H9 (cell line): Measurements from ENCODE around the gene ANO3. TPM values are rescaled to one million over a fixed set of nuclear protein-coding genes. Genes with fewer than 3 reads are reported as not detected.

Experiments
- DNase-seq: peaks from one replicate; pipeline ENCODE4 v3.0.0-alpha.2; 2017
- H2AFZ ChIP-seq: one replicate; pipeline ENCODE4 v1.6.1; 2013; ENCODE audit warnings: mild to moderate bottlenecking, low read length, control low read depth, moderate library complexity
- H2AK5ac ChIP-seq: 2 replicates; pipeline ENCODE4 v1.6.1; 2013; ENCODE audit warnings: low read length, control low read depth, mixed read lengths; ENCODE audit not compliant: insufficient read length
- H2BK120ac ChIP-seq: one replicate; pipeline ENCODE4 v1.6.1; 2013; ENCODE audit warnings: low read depth, mild to moderate bottlenecking, low read length, control low read depth, inconsistent platforms; ENCODE audit not compliant: poor library complexity, severe bottlenecking
- H2BK12ac ChIP-seq: 2 replicates; pipeline ENCODE4 v1.6.1; 2013; ENCODE audit warnings: low read length, control low read depth, mixed read lengths, low read depth; ENCODE audit not compliant: insufficient read length
- H2BK15ac ChIP-seq: 2 replicates; pipeline ENCODE4 v1.6.1; 2013; ENCODE audit warnings: low read depth, low read length, control low read depth
- H2BK20ac ChIP-seq: one replicate; pipeline ENCODE4 v1.6.1; 2013; ENCODE audit warnings: low read depth, mild to moderate bottlenecking, low read length, control low read depth, inconsistent platforms; ENCODE audit not compliant: poor library complexity, severe bottlenecking
- H2BK5ac ChIP-seq: 2 replicates; pipeline ENCODE4 v1.6.1; 2013; ENCODE audit warnings: low read length, control low read depth, mixed read lengths; ENCODE audit not compliant: insufficient read length
- H3K14ac ChIP-seq: 2 replicates; pipeline ENCODE4 v1.6.1; 2013; ENCODE audit warnings: low read length, control low read depth; ENCODE audit not compliant: insufficient read depth
- H3K18ac ChIP-seq: 2 replicates; pipeline ENCODE4 v1.6.1; 2013; ENCODE audit warnings: low read depth, mild to moderate bottlenecking, mixed read lengths, low read length, control low read depth; ENCODE audit not compliant: insufficient read length
- H3K23ac ChIP-seq: 2 replicates; pipeline ENCODE4 v1.6.1; 2013; ENCODE audit warnings: low read length, control low read depth, mixed read lengths, low read depth; ENCODE audit not compliant: insufficient read length
- H3K23me2 ChIP-seq: 2 replicates; pipeline ENCODE4 v1.6.1; 2013; ENCODE audit warnings: low read depth, mild to moderate bottlenecking, mixed read lengths, low read length, control low read depth; ENCODE audit not compliant: insufficient read length, poor library complexity, severe bottlenecking
- H3K27ac ChIP-seq: 2 replicates; pipeline ENCODE4 v1.5.1; 2013; ENCODE audit warnings: low read length, control low read depth, mixed read lengths, low read depth; ENCODE audit not compliant: insufficient read length
- H3K27me3 ChIP-seq: 2 replicates; pipeline ENCODE4 v1.6.1; 2013; ENCODE audit warnings: low read length, control low read depth, inconsistent platforms; ENCODE audit not compliant: insufficient read depth
- H3K4ac ChIP-seq: 2 replicates; pipeline ENCODE4 v1.6.1; 2013; ENCODE audit warnings: low read depth, mild to moderate bottlenecking, control low read depth, inconsistent platforms, low read length, moderate library complexity
- H3K4me1 ChIP-seq: 2 replicates; pipeline ENCODE4 v1.6.1; 2013; ENCODE audit warnings: low read length, control low read depth, inconsistent platforms; ENCODE audit not compliant: insufficient read depth
- H3K4me2 ChIP-seq: 2 replicates; pipeline ENCODE4 v1.6.1; 2013; ENCODE audit warnings: low read length, control low read depth, mixed read lengths; ENCODE audit not compliant: insufficient read length, insufficient read depth
- H3K56ac ChIP-seq: 2 replicates; pipeline ENCODE4 v1.6.1; 2013; ENCODE audit warnings: low read depth, mild to moderate bottlenecking, mixed read lengths, low read length, control low read depth; ENCODE audit not compliant: insufficient read length
- H3K79me1 ChIP-seq: 2 replicates; pipeline ENCODE4 v1.6.1; 2013; ENCODE audit warnings: low read depth, mild to moderate bottlenecking, moderate library complexity, low read length, control low read depth, inconsistent platforms; ENCODE audit not compliant: insufficient read depth, poor library complexity, severe bottlenecking
- H3K79me2 ChIP-seq: 2 replicates; pipeline ENCODE4 v1.6.1; 2013; ENCODE audit warnings: low read length, control low read depth, inconsistent platforms; ENCODE audit not compliant: insufficient read depth
- H3K9ac ChIP-seq: 2 replicates; pipeline ENCODE4 v1.6.1; 2013; ENCODE audit warnings: low read length, control low read depth, mixed read lengths; ENCODE audit not compliant: insufficient read length; ENCODE audit errors: extremely low read depth
- H3K9me3 ChIP-seq: one replicate; pipeline ENCODE4 v1.6.1; 2013; ENCODE audit warnings: low read depth, low read length, inconsistent platforms; ENCODE audit not compliant: control insufficient read depth
- H3T11ph ChIP-seq: one replicate; pipeline ENCODE4 v1.6.1; 2013; ENCODE audit warnings: mild to moderate bottlenecking, low read length, control low read depth, inconsistent platforms
- H4K20me1 ChIP-seq: one replicate; pipeline ENCODE4 v1.6.1; 2013; ENCODE audit not compliant: control insufficient read depth, insufficient read length, insufficient read depth
- H4K5ac ChIP-seq: 2 replicates; pipeline ENCODE4 v1.6.1; 2013; ENCODE audit warnings: low read depth, mild to moderate bottlenecking, mixed read lengths, low read length, control low read depth; ENCODE audit not compliant: insufficient read length
- H4K8ac ChIP-seq: replicated peaks from 2 replicates; pipeline ENCODE4 v1.6.1; 2013; ENCODE audit warnings: low read length, control low read depth, mixed read lengths, low read depth; ENCODE audit not compliant: insufficient read length
- H4K91ac ChIP-seq: 2 replicates; pipeline ENCODE4 v1.6.1; 2013; ENCODE audit warnings: low read depth, mild to moderate bottlenecking, moderate library complexity, mixed read lengths, low read length, control low read depth; ENCODE audit not compliant: insufficient read length
- H3K27ac Mint-ChIP-seq, 3 experiments: 2 replicates in 2 of 3; 3 replicates in 1 of 3; pipeline ENCODE4 v1.8.0; 2020 to 2021; ENCODE audit warnings: mixed read lengths in 3 of 3, mild to moderate bottlenecking in 1 of 3, moderate library complexity in 1 of 3
- H3K27me3 Mint-ChIP-seq: 2 replicates; pipeline ENCODE4 v1.8.0; 2021; ENCODE audit warnings: low read depth, mild to moderate bottlenecking, moderate library complexity, mixed read lengths
- H3K36me3 Mint-ChIP-seq, 3 experiments: 2 replicates in 2 of 3; 3 replicates in 1 of 3; pipeline ENCODE4 v1.8.0; 2020 to 2021; ENCODE audit warnings: low read depth in 3 of 3, mixed read lengths in 3 of 3; ENCODE audit not compliant: insufficient read depth in 1 of 3
- H3K4me1 Mint-ChIP-seq, 2 experiments: 2 replicates each; pipeline ENCODE4 v1.8.0; 2020; ENCODE audit warnings: mixed read lengths in 2 of 2
- H3K4me3 Mint-ChIP-seq, 2 experiments: 2 replicates in 1 of 2; 3 replicates in 1 of 2; pipeline ENCODE4 v1.8.0; 2020 to 2021; ENCODE audit warnings: mild to moderate bottlenecking in 2 of 2, mixed read lengths in 2 of 2, moderate library complexity in 1 of 2
- H3K9me3 Mint-ChIP-seq, 2 experiments: 2 replicates in 1 of 2; 3 replicates in 1 of 2; pipeline ENCODE4 v1.8.0; 2020; ENCODE audit warnings: mild to moderate bottlenecking in 2 of 2, mixed read lengths in 2 of 2, moderate library complexity in 1 of 2
- WGBS: extraction: QIAGEN DNeasy Blood & Tissue Kit; methylation state at CpG from one replicate; pipeline ENCODE4 v1.1.7; 2013; ENCODE audit warnings: missing lambda C conversion rate, low lambda C conversion rate, mixed read lengths; ENCODE audit not compliant: insufficient read length; ENCODE audit errors: extremely low coverage; 5-methylcytosine and 5-hydroxymethylcytosine counted together
- total RNA-seq: library from RNA; stranded (reverse); gene quantifications from 2 replicates; pipeline ENCODE4 v1.2.1, GENCODE V29; 2021
- TF ChIP-seq, protein P1 (sequence below): fragments of 200-600 bp; sonication (generic); conservative IDR thresholded peaks from 3 replicates; pipeline ENCODE4 v1.8.0; 2021; ENCODE audit warnings: antibody characterized with exemption, mild to moderate bottlenecking

ANO3 gene
- total RNA-seq, 1 experiment from 2014 or later, result not detected

DNA sequence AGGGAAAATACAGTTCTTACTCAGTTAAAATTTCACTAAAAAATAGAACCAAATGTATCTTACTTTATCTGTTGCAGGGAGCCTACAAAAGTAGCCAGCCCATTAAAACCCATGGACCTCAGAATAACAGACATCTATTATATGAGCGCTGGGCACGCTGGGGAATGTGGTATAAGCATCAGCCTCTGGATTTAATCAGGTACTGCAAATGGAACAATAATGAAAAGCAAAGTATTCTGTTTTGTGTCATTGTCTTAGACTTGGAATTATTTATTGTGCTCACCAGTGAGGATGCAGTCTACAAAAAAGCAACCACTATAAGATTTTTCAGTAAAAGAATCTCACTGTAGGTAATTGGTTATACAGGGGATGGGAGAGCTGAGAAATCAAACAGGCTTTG, 209.9 kb downstream of the ANO3 start:
- Histone ChIP-seq H3K4ac (no peak overlapping the region), H4K5ac (no peak overlapping the region), H3K79me1 (no peaks in the 10 kb centered on the region), H4K20me1 (no peaks in the 10 kb centered on the region), H2BK120ac (no peak overlapping the region), H3K56ac (no peak overlapping the region), H3K27ac (no peak overlapping the region), H3K23ac (no peak overlapping the region), H3K4me1 (no peaks in the 10 kb centered on the region), H4K91ac (no peak overlapping the region), H3K23me2 (no peaks in the 10 kb centered on the region), H3K4me2 (no peak overlapping the region), H2BK12ac (no peak overlapping the region), H2BK5ac (no peak overlapping the region), H3K9me3 (no peaks in the 10 kb centered on the region), H3K27me3 (no peaks in the 10 kb centered on the region), H3T11ph (no peak overlapping the region), H2AFZ (no peak overlapping the region), H3K18ac (no peak overlapping the region), H3K79me2 (no peaks in the 10 kb centered on the region), H3K9ac (no peak overlapping the region), H2BK15ac (no peak overlapping the region), H3K14ac (no peak overlapping the region), H2BK20ac (no peak overlapping the region), H4K8ac (no peak overlapping the region), H2AK5ac (no peak overlapping the region)
- Mint-ChIP-seq H3K9me3 (peaks cover 2 to 3% of the 10 kb centered on the region in 2 experiments; a peak in 3 of 5 replicates), H3K27ac (no peak overlapping the region), H3K4me3 (no peak overlapping the region), H3K36me3 (no peaks in the 10 kb centered on the region), H3K4me1 (peaks cover 0 to 4% of the 10 kb centered on the region in 2 experiments; a peak in 1 of 4 replicates), H3K27me3 (peaks cover 5% of the 10 kb centered on the region)
- WGBS, result no CpG with 5 or more reads among the region's 2 CpGs
- TF ChIP-seq, protein P1, sequence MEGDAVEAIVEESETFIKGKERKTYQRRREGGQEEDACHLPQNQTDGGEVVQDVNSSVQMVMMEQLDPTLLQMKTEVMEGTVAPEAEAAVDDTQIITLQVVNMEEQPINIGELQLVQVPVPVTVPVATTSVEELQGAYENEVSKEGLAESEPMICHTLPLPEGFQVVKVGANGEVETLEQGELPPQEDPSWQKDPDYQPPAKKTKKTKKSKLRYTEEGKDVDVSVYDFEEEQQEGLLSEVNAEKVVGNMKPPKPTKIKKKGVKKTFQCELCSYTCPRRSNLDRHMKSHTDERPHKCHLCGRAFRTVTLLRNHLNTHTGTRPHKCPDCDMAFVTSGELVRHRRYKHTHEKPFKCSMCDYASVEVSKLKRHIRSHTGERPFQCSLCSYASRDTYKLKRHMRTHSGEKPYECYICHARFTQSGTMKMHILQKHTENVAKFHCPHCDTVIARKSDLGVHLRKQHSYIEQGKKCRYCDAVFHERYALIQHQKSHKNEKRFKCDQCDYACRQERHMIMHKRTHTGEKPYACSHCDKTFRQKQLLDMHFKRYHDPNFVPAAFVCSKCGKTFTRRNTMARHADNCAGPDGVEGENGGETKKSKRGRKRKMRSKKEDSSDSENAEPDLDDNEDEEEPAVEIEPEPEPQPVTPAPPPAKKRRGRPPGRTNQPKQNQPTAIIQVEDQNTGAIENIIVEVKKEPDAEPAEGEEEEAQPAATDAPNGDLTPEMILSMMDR, result no peak
- no peak for DNase-seq
